TTC549 (cell line): Measurements from ENCODE around the gene HLA-DQA1.
"Not testable (repeated sequence)": the region's sequence is repeated elsewhere in the genome, so short reads cannot be mapped to it uniquely, and the experiment has no call there.

ENCODE experiments used
- FAIRE-seq: peaks from 2 replicates; lab custom pipeline; 2012; peaks lifted over from hg19 to GRCh38; lab: Jason Lieb, UNC

The HLA-DQA1 gene

DNA sequence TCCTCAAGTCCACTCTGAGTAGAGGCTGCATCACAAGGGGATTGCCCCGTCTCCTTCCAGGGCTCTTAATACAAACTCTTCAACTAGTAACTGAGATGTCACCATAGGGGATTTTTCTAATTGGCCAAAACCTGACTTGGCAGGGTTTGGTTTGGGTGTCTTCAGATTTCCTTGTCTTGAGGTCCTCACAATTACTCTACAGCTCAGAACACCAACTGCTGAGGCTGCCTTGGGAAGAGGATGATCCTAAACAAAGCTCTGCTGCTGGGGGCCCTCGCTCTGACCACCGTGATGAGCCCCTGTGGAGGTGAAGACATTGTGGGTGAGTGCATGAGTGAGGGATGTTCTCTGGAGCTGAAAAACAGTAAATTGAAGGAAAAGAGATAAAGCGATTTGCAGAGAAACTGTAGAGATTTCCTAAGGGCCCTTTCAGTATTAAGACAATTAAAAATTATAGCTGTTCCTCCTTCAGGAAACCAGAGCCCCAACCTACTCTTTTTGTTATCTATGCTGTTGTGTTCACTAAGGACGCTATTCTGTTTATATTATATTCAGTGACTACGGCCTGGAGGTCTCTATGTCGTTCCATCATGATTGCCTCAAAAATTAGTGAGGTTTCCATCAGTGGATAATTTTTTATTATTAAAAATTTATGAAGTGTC lies at the start of gene HLA-DQA1:
TSS of gene HLA-DQA1 (plus strand) at position 188 of the 662 bp plus-strand sequence. CDS start at position 241, 53 bp downstream.
- no peak for FAIRE-seq

DNA sequence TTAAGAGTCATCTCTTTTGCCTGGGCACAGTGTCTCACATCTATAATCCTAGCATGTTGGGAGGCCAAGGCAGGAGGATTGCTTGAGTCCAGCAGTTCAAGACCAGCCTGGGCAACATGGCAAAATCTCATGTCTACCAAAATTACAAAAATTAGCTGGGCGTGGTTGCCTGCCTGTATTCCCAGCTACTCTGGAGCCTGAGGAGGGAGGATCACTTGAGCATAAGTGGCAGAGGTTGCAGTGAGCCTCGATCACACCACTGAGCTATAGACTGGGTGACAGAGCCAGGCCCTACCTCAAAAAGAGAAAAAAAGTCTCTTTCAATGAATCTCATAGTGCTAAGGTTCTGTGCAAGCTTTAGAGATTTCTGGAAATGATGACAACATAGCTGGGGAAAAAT lies 49.0 kb upstream of the HLA-DQA1 start:
- FAIRE-seq: no peak

DNA sequence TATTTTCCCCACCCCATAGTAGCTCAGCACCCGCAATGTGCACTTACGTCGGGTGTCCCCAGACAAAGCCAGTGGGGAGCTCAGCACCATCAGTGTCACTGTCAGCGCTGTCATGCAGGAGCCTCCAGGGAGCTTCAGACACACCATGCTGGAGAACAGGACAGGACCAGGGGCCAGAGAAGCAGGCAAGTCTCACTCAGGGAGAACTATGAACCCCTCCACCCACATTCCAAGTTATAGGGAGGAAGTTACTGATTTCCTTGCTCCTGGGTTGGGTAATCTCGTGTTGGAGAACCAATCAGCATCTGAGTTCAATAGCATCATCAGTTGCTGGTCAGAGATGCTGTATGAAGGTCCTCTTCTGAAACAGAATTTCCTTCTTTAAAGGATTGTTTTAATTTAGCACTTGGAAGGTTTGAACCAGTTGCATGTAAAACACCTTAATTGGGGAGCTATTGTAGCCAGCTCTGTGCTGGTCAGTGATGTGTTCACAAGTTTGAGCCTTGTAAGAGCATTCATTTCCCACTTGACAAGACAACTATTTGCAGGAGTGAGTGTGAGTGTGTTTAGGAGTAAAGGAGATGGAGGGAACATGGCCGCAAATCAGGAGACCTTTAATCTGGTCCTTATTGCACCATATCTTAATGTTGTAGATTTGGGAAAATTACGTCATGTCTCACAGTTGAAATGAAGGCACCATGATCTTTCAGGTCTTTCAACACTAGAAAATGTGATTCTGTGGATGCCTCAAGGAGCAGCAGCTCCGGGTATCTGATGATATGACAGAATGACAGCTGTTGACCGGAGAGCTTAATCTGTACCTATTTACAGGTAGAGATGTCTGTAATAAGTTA lies 47.4 kb upstream of the HLA-DQA1 start, which contains the start of gene HLA-DRB1:
TSS of gene HLA-DRB1 (minus strand) at position 253 of the 854 bp plus-strand sequence. CDS start at position 147, 106 bp downstream.
- peak; percentile 95 for FAIRE-seq

DNA sequence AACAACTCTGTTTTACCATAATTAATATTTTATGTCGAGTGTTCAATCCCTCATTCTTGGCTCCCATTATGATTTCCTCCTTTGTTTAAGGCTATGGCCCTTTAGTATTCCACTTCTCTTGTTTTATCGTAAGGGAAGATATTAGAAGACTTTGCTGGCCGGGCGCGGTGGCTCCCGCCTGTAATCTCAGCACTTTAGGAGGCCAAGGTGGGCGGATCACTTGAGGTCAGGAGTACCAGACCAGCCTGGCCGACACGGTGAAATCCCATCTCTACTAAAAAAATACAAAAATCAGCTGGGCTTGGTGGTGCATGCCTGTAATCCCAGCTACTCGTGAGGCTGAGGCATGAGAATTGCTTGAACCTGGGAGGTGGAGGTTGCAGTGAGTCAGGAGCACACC lies 46.5 kb upstream of the HLA-DQA1 start:
- not testable (repeated sequence) for FAIRE-seq

DNA sequence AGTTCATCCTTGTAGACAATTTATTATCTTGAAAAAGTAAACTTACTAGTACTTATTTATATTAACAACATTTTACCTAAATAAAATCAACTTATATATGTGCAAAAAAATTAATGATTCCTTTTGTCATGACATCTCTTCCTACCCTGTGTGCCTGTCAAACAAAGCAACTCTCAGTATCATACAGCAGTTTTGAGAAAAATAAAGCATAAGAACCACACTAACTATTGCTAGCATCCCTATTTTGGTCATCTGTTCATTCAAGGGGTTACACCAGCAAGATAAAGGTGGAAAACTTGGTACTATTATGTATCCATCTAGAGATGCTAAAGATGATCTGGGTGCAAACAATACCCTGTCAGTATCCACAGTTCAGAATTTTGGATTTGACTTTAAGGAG lies 40.2 kb upstream of the HLA-DQA1 start:
- no peak for FAIRE-seq

DNA sequence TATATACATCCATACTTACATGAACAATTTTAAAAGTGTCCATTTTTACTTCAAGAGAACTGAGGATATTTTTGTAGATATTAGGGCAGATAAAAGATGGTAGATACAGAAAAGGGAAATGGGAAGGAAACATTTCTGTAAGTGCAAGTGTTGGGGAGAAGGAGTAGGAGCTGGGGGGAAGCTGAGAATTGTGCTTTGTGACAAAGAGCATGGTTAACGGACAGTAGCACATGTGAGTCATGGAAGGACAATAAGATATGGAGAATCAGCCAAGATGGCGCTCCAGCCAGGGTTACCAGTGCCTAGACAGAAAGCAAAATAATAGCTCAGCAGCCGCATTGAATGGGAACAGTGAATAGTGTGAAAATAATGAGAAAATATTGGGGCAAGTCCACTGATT lies 34.8 kb upstream of the HLA-DQA1 start:
- no peak for FAIRE-seq

DNA sequence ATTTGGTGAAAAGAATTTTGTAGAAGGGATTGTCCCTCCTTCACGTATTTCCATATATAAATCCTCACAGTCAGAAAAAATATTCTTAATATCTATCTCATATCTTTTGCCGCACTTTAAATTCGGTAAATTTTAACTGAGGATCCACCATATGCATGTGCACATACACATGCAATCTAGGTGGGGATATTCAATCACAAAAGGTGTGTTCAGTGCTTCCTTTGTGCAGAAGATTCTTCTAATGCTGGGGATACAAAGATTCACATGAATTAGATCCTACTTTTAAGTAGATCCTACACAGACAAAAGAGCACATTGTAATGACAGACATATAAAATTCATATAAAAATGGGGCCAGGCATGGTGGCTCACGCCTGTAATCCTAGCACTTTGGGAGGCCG lies 34.0 kb upstream of the HLA-DQA1 start:
- no peak for FAIRE-seq

DNA sequence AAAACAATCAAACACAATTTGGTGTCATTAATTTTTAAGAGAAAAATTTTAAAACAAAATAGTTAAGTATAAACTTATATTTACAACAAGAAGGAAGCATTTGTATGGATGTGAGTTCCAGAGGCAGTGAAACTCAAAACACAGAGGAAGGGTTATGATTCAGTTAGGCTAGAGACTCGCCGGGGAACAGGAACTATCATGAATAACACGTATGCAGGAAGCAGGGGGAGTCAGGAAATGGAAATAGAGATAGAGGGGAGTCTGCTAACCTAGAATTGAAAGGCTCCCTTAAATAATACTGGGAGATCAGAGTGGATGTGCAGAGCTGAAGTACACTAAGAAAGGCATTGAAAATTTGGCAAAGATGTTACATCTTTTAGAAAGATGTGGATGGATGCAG lies 33.3 kb upstream of the HLA-DQA1 start:
- FAIRE-seq: no peak

DNA sequence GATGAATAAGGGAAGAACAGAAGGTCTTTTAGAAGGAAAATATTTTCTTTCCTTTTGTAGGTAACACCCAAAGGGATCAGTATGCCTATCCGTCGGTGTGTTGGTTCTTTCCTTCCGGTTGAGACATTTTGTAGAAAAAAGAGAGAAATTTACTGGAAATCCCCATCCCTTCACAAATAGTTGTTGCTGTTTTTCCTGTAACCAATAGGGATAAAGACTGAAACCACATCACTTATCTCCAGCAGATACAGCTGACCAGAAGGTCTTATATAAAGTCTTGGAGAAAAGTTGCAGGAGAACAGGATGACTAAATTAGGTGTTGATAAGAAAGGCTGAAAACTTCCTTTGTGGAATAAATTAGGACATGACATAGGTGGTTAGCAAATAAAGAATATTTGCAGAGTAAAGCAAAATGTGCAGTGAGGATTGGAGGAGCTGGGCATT lies 32.8 kb upstream of the HLA-DQA1 start:
- peak; percentile 63 for FAIRE-seq

DNA sequence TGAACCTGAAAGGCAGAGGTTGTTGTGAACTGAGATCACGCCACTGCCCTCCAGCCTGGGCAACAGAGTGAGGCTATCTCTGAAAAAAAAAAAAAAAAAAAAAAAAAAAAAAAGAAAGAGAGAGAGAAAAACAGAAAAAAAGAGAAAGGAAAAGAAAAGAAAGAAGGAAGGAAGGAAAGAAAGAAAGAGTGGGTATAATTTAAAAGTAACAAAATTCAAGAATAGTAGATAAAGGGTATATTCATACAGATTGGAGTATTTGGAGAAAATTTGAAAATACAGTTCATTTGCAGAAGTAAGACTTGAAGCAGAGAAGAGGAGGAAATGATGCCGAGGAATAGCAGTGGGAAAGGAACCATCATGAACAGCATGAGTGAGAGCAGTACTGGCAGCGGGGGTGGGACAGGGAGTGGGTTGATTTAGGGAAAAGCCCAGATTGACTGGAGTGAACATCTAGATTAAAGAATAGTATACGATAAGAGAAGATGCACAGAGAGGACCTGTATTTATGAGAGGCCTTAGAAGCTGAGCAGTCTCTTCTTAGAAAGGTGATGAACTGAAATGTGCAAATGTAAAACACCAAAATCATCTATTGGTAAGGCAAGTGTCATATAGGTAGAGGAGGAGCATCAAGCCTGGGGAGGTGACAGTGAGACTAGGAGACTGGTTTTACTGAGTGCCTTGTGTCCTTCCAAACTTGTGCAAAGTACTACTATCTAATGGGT lies 29.8 kb upstream of the HLA-DQA1 start:
- no peak for FAIRE-seq

DNA sequence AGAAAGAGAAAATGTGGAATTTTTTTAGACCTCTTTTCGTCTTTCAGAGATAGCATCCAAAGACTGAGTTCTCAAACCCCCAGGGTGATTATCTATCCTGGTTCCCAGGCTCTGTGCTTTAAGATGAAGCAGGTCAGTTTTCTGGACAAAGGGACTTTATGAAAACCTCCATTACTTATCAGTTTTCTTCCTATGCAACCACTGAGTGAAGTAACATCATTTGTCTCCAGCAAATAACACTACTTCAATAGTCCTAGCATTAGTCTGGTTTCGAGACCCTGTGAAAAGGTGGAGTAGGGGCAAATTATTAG lies 29.3 kb upstream of the HLA-DQA1 start:
- no peak for FAIRE-seq

DNA sequence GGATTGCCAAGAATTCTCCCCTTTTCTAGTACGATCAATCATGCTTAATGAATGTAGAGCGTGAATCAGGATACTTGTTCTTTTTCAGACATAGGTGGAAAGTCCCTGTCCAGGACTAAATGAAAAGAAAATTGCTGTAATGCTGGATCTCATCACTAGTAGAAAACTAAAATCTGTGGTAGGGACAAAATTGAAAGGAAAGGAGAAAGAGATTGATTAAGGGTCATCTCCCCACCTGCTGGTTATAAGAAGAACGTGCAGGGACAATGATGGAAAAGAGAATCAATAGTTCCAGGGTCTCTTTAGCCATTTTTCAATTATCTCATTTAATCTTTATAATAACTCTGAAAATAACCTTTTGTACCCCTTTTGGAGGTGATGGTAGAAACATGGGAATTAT lies 28.8 kb upstream of the HLA-DQA1 start:
- FAIRE-seq: no peak

DNA sequence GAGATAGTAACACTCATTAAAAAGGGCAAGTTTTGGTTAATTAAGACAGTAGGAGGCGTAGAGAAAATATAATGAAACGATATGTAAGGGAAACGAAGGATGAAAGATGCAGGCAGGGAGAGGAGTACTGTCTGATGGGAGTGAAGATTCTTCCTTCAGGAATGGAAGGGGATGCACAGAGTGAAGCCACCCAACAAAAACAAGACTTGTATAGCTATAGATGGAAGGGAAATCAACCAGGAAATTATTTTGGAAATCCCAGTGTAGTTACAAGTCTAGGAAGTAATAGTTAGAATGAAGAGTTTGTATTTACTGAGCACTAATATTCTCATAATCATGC lies 27.8 kb upstream of the HLA-DQA1 start:
- FAIRE-seq: no peak

DNA sequence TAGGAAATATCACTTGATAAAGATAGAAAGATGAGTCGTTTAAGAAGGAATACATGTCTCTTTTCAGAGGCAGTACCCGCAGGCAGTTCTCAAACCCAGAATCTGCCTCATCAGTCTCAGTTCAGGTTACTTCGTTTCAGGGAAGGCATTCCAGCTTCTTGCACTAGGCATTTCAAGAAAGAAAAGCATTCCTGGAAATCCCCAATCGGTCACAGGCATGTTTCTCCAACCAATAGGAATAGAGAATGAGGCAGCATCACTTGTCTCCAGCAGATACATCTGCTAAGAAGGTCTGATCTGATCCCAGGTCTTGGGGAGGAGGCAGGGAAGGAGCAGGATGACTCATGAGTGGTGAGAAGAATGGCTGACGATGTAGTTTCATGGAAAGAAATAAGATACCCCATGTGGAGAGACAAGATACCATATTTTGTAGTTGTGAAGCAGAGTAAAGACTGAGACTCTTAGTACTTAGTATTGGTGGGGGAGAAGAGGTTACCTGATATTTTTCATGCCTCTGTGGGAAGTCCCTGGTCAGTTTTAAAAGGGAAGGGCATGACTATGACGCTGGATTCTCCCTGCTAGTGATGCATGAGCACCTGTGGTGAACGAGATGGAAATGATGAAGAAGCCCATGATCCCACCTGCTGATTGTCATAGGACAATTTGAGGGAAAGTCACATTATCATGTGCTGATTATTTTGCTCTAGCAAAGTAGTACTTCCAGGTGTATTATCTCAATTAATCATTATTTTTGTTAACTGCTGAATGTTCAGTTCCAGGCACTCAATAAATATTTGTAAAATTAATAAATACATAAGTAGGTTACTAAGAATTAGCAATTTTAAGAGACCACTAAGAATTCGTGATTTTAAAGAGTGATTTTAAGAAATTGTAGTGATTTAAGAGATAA lies 27.2 kb upstream of the HLA-DQA1 start:
- peak; percentile 94 for FAIRE-seq

DNA sequence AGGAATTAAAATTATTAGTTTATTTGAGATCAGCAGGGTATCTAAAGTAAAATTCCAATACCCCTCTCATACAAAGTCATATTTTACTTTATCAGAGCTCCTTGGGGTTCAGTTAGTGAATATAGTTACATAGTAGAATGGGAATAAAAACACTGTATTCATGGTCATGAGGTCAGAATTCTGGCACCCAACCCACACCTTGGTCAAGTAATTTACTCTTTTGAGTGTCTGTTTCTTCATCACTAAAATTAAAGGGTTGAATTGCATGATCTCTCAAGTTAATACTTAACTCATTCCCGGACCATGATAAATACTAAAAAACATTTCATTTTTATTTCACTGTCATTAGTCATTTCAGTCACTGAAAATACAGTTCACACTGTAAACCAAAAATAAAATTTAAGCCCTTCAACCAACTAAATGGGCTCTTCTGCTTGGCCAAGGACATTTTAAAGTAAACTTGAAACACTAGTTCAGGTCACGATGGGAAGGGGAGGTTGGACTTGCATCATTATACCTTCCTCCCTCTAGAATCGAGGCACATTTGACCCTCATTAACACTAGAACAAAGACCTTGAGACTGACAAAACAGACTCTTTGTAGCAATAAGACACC lies 26.4 kb upstream of the HLA-DQA1 start:
- FAIRE-seq: no peak

DNA sequence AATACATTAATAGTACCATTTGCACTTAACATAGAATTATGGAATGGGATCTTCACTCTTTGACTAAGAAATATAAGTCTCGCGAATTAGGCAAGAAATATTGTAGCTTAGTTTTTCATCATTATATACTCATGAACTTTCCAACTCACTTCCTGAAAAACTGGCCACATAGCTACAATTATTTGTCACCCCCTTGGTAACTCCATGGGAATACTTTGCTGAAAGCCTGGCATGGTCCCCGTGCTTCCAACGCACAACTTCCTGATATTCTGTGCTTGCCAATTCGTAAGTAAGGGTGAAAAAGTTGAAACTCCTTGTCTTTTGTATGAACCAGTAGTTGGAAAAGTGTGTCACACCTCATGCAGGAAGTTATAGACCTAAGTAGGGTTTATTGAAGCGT lies 23.7 kb upstream of the HLA-DQA1 start:
- no peak for FAIRE-seq

DNA sequence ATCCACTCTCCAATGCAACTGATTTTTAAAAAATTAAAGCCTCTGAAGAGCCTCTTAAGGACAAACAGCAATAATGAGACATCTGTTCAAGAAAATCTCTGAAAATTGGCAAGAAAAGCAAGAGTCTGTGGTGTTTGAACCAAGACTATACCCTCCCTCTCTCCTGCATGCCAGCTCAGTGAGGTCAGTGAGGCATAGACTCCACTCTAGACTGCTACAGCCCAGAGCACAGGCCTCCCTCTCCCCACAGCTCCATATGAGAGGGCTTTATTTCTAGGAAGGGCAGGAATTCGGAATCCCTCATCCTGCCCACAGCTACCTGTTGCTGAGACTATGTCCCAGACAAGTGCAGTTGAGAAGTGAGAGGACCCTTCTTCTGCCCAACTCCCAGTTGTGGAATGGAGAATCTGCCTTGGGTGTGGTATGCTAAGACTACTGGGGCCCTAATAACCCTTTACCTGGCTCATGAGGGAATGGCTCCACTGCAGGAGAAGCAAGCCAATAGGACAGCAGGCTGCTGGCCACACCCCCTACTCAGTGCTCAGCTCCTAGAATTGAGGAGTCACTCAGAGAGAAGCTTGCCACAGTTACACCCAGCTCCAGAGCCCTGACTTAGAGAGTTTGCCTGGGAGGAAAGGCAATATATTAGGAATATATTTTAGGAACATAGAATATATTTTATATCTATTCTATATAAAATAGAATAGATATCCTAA lies 22.7 kb upstream of the HLA-DQA1 start:
- no peak for FAIRE-seq

DNA sequence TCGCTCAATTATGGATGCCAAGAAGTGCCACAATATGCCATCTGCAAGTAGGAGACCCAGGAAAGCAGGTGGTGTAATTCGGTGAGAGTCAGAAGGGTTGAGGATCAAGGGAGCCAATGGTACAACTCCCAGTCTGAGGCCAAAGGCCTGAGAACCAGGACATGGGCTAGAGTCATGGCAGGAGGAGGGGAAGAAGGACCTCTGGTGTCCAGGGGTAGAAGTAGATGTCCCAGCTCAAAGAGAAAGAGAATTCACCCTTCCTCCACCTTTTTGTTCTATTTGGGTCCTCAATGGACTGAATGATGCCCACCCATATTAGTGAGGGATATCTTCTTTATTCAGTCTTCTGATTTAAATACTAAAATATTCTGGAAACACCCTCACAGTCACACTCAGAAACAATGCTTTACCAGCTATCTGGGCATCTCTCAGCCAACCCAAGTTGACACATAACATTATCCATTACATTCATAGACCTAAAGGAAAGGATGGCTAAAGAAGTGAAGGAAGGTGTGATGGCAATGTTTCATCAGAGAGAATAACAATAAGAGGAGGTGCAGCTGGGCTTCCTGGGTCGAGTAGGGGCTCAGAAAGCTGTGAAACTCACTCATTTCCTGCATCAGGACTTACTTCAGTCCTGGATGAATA lies 21.2 kb upstream of the HLA-DQA1 start:
- no peak for FAIRE-seq

DNA sequence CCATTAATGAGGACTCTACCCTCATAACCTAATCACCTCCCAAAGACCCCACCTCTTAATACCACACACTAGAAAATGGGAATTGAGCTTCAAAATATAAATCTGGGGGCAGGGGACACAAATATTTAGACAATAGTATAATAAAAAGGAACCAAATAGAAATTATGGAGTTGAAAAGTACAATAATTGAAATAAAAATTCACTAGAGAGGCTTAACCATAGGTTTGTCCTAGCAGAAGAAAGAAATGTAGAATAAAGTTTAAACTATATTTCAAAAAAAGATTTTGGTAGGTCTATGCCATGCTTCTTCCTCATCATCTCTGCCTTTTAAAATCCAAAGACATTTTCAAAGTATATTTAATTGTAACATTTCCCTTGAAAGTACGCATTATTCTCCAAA lies 19.5 kb upstream of the HLA-DQA1 start:
- no peak for FAIRE-seq

DNA sequence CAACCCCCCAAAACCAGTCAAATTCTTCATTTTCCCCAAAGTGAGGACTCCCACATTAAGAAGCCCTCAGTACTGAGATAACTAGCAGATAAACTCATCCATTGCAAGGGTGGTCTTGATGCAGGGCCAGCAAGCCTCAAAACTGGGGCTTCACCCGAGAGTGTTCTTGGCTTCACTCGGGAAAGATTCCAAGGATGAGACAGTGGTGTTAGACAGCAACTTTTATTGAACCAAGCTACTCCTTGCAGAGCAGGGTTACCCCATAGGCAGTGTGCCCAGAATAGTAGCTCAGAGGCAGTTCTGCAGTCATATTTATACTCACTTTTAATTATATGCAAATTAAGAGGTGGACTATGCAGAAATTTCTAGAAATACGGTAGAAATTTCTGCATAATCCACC lies 15.8 kb upstream of the HLA-DQA1 start:
- FAIRE-seq: no peak
